H54 (cell line): ENCODE measurements around the gene GOLGA8F.
"Not testable (repeated sequence)": the region's sequence is repeated elsewhere in the genome, so short reads cannot be mapped to it uniquely, and the experiment has no call there.

Experiments
- DNase-seq: peaks from one replicate; pipeline ENCODE4 v3.0.0; 2011; ENCODE audit warnings: low spot score, mixed read lengths; ENCODE audit not compliant: insufficient read length
- FAIRE-seq: peaks from 3 replicates; lab custom pipeline; 2011; peaks lifted over from hg19 to GRCh38; lab: Jason Lieb, UNC

Gene GOLGA8F

GRCh38 chr15:28378364-28378763 lies at the start of gene GOLGA8F:
GOLGA8F (plus strand) TSS chr15:28378664; CDS start chr15:28378762, 98 bp downstream.
- not testable (repeated sequence) for FAIRE-seq, DNase-seq

- not testable (repeated sequence) for FAIRE-seq, DNase-seq
Measured at GRCh38 chr15:28357984-28358383, 20.5 kb upstream of the GOLGA8F start, which contains the start of gene GOLGA6L24. GOLGA6L24 (minus strand) TSS chr15:28358084; CDS start chr15:28358023, 61 bp downstream.

DNA sequence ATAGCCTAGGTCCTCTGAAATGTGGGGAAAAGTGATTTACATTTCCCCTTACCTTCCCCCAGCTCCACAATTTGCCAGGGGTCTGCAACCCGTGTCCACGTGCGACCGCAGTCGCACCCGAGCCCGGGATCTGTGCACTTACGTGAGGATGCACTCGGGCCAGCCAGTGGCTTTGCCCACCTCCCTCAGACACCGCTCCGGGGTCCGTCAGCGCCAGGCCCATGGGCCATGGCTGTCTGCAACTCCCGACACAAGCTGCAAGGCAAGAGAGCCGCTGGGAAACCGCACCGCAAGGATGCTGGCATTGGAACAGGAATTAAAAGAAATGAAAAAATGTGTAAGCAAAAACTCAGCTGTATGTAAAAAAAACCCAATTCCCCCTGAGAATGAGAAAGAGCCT lies 13.0 kb upstream of the GOLGA8F start:
- DNase-seq, FAIRE-seq: not testable (repeated sequence)

DNA sequence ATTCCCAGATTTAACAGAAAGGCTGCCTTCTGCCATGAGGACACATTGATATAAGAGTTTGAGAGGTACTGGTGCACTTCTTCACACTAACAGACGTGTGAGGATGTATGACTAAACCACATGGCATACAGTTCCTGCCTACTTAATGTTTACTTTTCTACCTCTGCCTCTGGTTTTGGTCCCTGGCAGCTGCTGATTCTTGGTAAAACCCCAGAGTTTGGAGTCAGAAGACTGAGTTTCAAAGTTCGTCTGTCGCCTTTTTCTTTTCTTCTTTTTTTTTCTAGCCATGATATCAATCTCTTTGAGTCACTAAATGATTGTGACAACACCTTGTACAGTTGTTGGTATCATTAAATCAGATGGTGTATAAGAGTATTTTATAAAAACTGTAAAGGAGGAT lies 1.6 kb downstream of the GOLGA8F start:
- FAIRE-seq = not testable (repeated sequence)

DNA sequence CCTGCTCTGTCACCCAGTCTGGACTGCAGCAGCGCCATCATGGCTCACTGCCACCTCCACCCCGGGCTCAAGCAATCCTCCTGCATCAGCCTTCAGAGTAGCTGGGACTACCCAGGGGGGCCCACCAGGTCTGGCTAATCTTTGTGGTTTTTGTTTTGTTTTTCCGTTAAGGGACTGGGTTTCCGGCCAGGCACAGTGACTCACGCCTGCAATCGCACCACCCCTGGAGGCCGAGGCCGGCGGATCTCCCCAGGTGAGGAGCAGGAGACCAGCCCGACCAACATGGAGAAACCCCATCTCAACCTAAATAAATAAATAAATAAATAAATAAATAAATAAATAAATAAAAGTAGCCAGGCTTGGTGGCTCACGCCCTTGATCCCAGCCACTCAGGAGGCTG lies 17.6 kb downstream of the GOLGA8F start:
- not testable (repeated sequence) for DNase-seq, FAIRE-seq

More for the DNA sequence above, 1.6 kb downstream of the GOLGA8F start:
- DNase-seq = not testable (repeated sequence)

DNA sequence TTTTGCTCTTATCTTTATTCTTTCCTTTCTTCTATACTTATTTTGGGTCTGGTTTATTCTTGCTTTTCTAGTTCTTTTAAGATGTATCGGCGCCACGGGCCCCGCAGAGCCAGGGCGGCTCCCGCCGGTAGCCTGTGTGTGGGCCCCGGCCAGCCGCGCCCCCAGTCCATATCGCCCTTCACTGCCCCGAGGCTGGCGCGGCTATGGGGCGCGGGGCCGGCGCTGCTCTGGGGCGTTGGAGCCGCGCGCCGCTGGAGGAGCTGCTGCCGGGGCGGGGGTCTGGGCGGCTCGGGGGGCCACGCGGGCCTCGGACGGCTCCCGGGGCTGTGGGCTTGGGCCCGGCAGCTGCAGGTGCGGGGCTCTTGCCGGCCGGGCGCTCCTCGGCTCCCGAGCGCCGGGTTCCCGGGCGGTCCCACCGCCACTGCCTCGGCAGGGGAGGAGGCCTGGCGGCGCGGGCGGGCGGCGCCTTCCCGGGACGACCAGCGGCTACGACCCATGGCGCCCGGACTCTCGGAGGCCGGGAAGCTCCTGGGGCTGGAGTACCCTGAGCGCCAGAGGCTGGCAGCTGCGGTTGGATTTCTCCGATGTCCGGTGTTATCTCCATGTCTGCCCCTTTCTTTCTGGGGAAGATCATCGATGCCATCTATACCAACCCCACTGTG lies 24.4 kb downstream of the GOLGA8F start:
- FAIRE-seq, DNase-seq: not testable (repeated sequence)

DNA sequence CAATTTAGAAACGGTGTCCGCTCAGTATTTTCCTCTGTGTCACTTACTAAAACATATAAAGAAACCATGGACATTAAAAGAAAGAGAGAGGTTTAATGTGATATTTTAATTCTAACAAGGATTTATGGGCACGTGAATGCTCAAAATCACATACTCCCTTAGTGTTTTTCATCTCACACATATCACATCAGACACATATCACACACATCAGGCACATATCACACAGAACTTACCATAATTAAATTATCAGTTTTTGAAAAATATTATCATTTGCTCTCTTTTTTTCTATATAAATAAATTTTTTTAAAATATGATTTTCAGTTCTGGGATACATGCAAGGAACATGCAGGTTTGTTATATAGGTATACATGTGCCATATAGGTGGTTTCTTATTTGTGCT lies 42.0 kb downstream of the GOLGA8F start:
- DNase-seq = not testable (repeated sequence)
- peak; percentile 84 for FAIRE-seq

GRCh38 chr15:28435594-28435993 lies 57.1 kb downstream of the GOLGA8F start:
- not testable (repeated sequence) for FAIRE-seq, DNase-seq
